Stomach (tissue), 9 donors: ENCODE results near the gene CNTNAP4. TPM values are rescaled to one million over a fixed set of nuclear protein-coding genes. Genes with fewer than 3 reads are reported as not detected.

ENCODE experiments used
- DNase-seq, 2 donors: peaks; one replicate each; pipeline versions ENCODE4 v3.0.0 to v3.0.0-alpha.2; 2013 to 2019
- H3K27ac ChIP-seq, 5 donors: fragments of 200-600 bp in 4 of 5; sonication (generic) in 4 of 5; one replicate each; pipeline ENCODE4 v1.5.1; 2013 to 2019; ENCODE audit warnings: mild to moderate bottlenecking in 1 of 5, moderate library complexity in 1 of 5
- H3K27me3 ChIP-seq, 3 donors: fragments of 200-600 bp; sonication (generic); one replicate each; pipeline ENCODE4 v1.5.1; 2017 to 2019; ENCODE audit warnings: mixed run types in 1 of 3
- H3K36me3 ChIP-seq, 4 donors: fragments of 200-600 bp; sonication (generic); 1 replicate in 3 of 4; 2 replicates in 1 of 4; pipeline ENCODE4 v1.5.1; 2016 to 2019
- H3K4me1 ChIP-seq, 4 donors: fragments of 200-600 bp; sonication (generic); one replicate each; pipeline ENCODE4 v1.5.1; 2016 to 2019
- H3K4me3 ChIP-seq, 4 donors: fragments of 200-600 bp; sonication (generic) in 3 of 4; one replicate each; pipeline ENCODE4 v1.5.1; 2016 to 2019; ENCODE audit warnings: mild to moderate bottlenecking in 1 of 4
- H3K9me3 ChIP-seq, 4 donors: fragments of 200-600 bp; sonication (generic); one replicate each; pipeline ENCODE4 v1.5.1; 2016 to 2019
- EP300 ChIP-seq: sonication (generic); formaldehyde crosslinking; IDR thresholded peaks from one replicate; pipeline ENCODE4 v1.6.1; 2017; ENCODE audit warnings: antibody characterized with exemption
- POLR2A ChIP-seq, 4 donors: fragments of 450-650 bp; IDR thresholded peaks; one replicate each; pipeline ENCODE4 v1.6.1; 2016; ENCODE audit warnings: antibody characterized with exemption in 4 of 4, control low read depth in 2 of 4, mild to moderate bottlenecking in 1 of 4, moderate library complexity in 1 of 4
- POLR2AphosphoS5 ChIP-seq, 3 donors: sonication (generic); formaldehyde crosslinking; IDR thresholded peaks; one replicate each; pipeline ENCODE4 v1.6.1; 2016; ENCODE audit warnings: antibody characterized with exemption in 3 of 3
- WGBS, 5 donors: extraction: QIAGEN DNeasy Blood & Tissue Kit in 3 of 5; methylation state at CpG; one replicate each; pipeline versions ENCODE4 v1.1.5 to v1.1.7; 2013 to 2018; 5-methylcytosine and 5-hydroxymethylcytosine counted together
- intact Hi-C: fragments of 100-400 bp; cut with DNase I; formaldehyde crosslinking; loops from one replicate; pipeline ENCODE4 v1.15.1; 2023; ENCODE audit warnings: low total_unique reads
- polyA plus RNA-seq, 3 donors: library from polyadenylated mRNA; stranded (reverse); fragments of 200-250 nt; gene quantifications; one replicate each; pipeline ENCODE4 v1.2.3, GENCODE V29; 2013
- total RNA-seq, 5 donors: library from RNA; depleted of rRNA; stranded (reverse); fragments of >200 nt; gene quantifications; one replicate each; pipeline versions ENCODE4 v1.1.0 to v1.2.3, GENCODE V29; 2014 to 2016
- TF ChIP-seq, protein P1 (sequence below), 7 experiments: fragments of 450-650 bp in 4 of 7; fragments of 200-600 bp in 3 of 7; sonication (generic) in 3 of 7; IDR thresholded peaks; one replicate each; pipeline ENCODE4 v1.5.1; 2016 to 2019; ENCODE audit warnings: antibody characterized with exemption in 7 of 7, control low read depth in 2 of 7, mild to moderate bottlenecking in 1 of 7
- donor health status: healthy with polysubstance abuse.
- donor health status: Bipolar disorder and iron deficiency.
- donor health status: healthy.

The CNTNAP4 gene
- total and polyA plus RNA-seq, 8 donors: 1.3 TPM; not detected in 7

DNA sequence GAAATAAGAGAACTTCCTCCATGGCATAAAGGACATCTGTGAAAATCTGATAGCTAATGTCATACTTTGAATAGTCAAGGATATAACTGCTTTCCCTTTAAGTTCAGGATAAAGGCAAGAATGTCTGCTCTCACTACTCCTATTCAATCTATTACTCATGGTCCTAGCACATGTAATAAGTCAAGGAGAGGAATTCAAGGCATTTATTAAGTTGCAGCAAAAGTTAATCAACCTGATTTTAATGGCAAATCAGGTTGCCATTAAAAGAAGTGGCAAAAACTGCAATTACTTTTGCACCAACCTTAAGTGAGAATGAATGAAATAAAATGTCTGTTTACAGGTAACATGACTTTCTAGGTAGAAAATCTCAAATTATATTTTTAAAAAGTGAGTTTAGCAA is 225.9 kb downstream of the CNTNAP4 start:
- Histone ChIP-seq H3K9me3 (peaks cover 0 to 5% (median 0%) of the 10 kb centered on the region in 4 donors), H3K27ac (no peak overlapping the region), H3K4me3 (no peak overlapping the region), H3K36me3 (no peaks in the 10 kb centered on the region), H3K27me3 (no peaks in the 10 kb centered on the region), H3K4me1 (no peaks in the 10 kb centered on the region)
- TF ChIP-seq POLR2AphosphoS5 (IDR thresholded peaks at IDR 0.05) (no peak), POLR2A (IDR thresholded peaks at IDR 0.05) (no peak), EP300 (no peak)
- TF ChIP-seq, protein P1, sequence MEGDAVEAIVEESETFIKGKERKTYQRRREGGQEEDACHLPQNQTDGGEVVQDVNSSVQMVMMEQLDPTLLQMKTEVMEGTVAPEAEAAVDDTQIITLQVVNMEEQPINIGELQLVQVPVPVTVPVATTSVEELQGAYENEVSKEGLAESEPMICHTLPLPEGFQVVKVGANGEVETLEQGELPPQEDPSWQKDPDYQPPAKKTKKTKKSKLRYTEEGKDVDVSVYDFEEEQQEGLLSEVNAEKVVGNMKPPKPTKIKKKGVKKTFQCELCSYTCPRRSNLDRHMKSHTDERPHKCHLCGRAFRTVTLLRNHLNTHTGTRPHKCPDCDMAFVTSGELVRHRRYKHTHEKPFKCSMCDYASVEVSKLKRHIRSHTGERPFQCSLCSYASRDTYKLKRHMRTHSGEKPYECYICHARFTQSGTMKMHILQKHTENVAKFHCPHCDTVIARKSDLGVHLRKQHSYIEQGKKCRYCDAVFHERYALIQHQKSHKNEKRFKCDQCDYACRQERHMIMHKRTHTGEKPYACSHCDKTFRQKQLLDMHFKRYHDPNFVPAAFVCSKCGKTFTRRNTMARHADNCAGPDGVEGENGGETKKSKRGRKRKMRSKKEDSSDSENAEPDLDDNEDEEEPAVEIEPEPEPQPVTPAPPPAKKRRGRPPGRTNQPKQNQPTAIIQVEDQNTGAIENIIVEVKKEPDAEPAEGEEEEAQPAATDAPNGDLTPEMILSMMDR (IDR thresholded peaks at IDR 0.05): no peak
- DNase-seq: no peak
- intact Hi-C loops: no loop called here

DNA sequence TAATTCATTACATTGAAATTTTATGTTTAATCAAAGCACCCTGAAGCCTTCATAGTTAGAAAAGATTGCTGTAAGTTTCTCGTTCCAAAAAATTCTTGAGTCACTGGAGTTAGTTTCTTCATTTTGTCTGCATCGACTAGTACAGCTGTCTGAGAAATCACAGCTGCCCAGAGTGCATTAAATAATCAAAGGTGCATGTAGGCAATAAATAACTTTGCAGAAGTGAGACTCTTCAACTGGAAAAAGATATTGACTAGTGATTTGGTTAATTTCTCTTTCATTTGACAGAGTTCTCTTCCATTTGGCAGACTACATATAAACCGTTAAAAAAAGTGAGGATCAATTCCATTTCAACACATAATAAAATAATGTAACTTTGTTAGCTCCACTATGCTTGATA is 234.0 kb downstream of the CNTNAP4 start:
- Histone ChIP-seq H3K4me3 (no peak overlapping the region), H3K27me3 (no peaks in the 10 kb centered on the region), H3K4me1 (no peaks in the 10 kb centered on the region), H3K27ac (no peak overlapping the region), H3K9me3 (peaks cover 0 to 2% (median 0%) of the 10 kb centered on the region in 4 donors), H3K36me3 (no peaks in the 10 kb centered on the region)
- intact Hi-C loops: no loop called here
- TF ChIP-seq, protein P1 (IDR thresholded peaks at IDR 0.05): no peak
- TF ChIP-seq POLR2A (IDR thresholded peaks at IDR 0.05): no peak
- 69 to 81% (median 73%) methylated on average over 3 of the region's 3 CpGs for WGBS, 5 donors
- no peak for DNase-seq

DNA sequence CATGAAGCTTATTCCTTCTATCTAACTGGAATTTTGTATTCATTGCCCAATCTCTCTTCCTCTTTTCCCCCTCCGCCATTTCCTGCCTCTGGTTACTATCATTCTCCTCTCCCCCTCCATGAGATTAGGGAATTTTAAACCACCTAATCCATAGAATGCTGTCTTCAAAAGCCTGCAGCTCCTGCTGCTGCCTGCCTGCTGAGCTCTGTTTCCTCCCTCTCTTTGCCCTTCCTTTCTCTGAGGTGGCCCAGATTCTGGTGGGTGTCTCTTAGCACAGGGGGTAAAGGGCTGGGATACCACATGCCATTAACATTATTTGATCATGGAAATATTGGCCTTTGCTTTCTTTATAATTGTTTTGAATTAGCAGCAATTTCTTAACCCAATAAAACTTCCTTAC is 241.6 kb downstream of the CNTNAP4 start:
- intact Hi-C loops: no loop called here
- no peaks in the 10 kb centered on the region for H3K4me1 ChIP-seq
- H3K27ac ChIP-seq: no peak overlapping the region
- peaks cover 0 to 10% (median 0%) of the 10 kb centered on the region in 4 donors for H3K9me3 ChIP-seq
- TF ChIP-seq POLR2A (IDR thresholded peaks at IDR 0.05): no peak
- TF ChIP-seq, protein P1 (IDR thresholded peaks at IDR 0.05): no peak
- TF ChIP-seq EP300: no peak
- no peak for TF ChIP-seq POLR2AphosphoS5 (IDR thresholded peaks at IDR 0.05)
- DNase-seq: no peak
- no peak overlapping the region for H3K4me3 ChIP-seq
- H3K36me3 ChIP-seq: no peaks in the 10 kb centered on the region
- H3K27me3 ChIP-seq: no peaks in the 10 kb centered on the region
- 42 to 70% (median 55%) methylated on average over 1 of the region's 1 CpG for WGBS, 5 donors

DNA sequence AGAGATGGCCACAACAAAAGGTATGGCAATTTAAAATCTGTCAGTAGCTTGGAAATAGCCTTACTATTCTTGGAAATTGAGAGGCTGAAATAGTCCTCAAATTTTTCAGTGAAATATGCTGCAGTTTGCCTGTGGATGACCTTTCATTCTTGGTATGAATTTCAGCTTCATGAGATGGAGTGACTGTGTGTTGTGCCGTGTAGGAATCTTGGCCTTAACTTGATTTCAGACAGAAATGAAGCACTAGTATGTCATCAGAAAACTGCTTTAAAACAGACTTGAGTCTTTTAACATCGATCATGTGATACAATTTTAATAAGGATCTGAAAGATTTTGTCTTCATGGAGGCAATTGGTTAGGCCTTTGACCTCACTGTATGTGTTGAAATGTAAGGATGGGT is 247.2 kb downstream of the CNTNAP4 start:
- H3K4me1 ChIP-seq: no peaks in the 10 kb centered on the region
- intact Hi-C loops: no loop called here
- no peaks in the 10 kb centered on the region for H3K27me3 ChIP-seq
- TF ChIP-seq POLR2AphosphoS5 (IDR thresholded peaks at IDR 0.05): no peak
- TF ChIP-seq POLR2A (IDR thresholded peaks at IDR 0.05): no peak
- no peak for TF ChIP-seq EP300
- TF ChIP-seq, protein P1 (IDR thresholded peaks at IDR 0.05): no peak
- WGBS, 5 donors: 61 to 77% (median 73%) methylated on average over 2 of the region's 2 CpGs
- H3K9me3 ChIP-seq: peaks cover 0 to 3% (median 0%) of the 10 kb centered on the region in 4 donors
- no peak for DNase-seq
- no peaks in the 10 kb centered on the region for H3K36me3 ChIP-seq
- no peak overlapping the region for H3K4me3 ChIP-seq
- H3K27ac ChIP-seq: no peak overlapping the region
